Stimulated activated CD8-positive, alpha-beta memory T cell treated with anti-CD3 and anti-CD28 coated beads, Interleukin-15, amount 100 ng/mL, for 1 hour (primary cell): Measurements from ENCODE around the gene SS18L1.
"Not testable (repeated sequence)": the region's sequence is repeated elsewhere in the genome, so short reads cannot be mapped to it uniquely, and the experiment has no call there.

ENCODE experiments used
- DNase-seq: peaks from one replicate; pipeline ENCODE4 v3.0.0-alpha.2; 2020; ENCODE audit warnings: low read depth

SS18L1 gene

DNA sequence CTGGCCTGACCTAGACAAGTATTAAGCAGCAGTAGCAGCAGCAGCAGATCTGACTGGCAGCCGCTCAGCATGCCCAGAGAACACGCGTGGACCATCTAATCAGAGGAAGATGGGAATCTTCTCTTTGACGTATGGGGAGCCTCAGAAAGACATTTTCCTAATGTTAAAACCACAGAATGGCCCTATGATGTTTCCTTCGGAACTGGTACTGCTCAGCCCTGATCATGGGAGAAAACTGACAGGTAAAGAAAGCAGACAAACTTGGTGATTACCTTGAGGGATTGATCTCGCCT is 6.5 kb upstream of the SS18L1 start:
- DNase-seq, result no peak

DNA sequence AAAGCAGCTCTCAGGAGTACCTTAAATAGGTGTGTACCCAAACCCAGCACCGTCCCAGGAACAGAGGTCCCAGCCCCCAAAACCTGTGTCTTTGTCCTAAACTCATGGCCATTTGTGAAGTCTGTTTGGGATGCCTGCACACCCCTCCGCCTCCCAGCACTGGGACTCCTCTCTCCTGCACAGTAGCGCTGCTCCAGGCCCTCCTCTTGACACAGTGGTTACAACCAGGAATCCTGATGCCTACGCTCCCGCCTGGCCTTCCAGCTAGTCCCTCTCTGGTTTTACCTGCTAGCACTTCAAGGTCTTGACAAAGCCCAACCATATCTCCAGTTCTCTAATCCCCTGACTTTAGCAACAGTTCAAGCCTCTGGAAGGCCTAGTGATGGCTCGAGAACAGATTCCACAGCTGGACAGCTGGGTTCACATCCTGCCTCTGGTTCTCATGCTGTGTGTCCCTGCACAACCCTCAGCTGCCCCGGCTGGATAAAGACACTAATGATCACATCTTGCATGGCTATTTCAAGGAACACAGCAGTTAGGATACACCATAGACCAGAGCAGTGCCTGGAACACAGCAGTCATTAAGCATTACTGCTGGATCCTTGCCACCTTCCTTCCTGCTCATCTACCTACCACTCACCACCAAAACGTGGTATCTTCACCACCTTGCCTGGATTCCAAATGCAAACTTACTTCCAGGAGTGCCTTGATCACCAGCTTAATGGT is 5.9 kb upstream of the SS18L1 start:
- no peak for DNase-seq

DNA sequence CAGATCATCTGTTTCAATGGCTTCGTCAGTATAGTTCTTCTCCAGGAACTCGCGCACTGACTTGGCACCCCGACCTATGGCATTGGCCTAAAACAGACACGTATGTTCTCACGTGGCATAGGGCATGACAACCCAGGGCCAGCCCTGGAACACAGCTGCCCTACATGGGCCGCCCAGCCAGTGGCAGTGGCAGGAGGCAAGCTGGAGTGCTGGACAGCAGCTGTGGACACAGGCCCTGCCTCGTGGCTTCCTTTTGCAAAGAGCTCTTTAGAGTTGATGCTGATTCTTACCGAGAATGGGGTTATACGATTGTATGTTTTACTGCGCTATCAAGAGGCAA is 5.4 kb upstream of the SS18L1 start:
- DNase-seq, result no peak

DNA sequence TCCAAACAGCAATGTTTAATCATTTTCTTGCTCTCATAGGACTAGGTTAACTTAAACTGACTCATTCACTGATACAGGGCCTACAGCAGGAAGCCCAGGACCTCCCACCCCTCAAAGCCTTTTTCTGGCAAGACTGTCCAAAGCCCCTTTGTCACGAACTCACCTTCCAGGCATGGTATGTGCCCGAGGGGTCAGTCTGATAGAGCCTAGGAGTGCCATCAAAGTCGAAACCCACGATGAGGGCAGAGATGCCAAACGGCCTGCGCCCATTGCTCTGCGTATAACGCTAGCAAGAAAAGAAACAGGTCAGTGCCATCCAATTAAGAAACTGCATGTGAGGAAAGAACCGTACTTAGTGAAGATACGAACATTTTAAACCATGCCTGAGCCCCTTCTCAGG is 4.7 kb upstream of the SS18L1 start:
- DNase-seq, result no peak

DNA sequence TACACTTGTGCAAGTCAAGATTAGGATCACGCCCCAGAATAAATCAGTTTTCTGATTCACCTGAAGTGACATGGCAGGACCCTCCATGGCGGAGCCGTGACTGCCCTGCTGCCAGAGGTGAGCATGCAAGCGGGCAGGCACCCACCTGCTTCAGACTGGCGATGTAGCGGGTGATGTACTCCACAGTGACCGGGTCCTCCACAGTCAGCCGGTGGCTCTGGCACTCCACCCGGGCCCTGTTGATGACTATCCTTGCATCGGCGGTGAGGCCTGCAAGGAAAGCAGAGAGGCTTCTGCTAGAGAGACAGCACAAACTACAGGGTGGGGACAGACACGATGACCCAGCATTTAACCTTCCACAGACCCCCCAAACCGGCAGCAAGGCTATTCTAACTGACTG is 3.9 kb upstream of the SS18L1 start:
- no peak for DNase-seq

DNA sequence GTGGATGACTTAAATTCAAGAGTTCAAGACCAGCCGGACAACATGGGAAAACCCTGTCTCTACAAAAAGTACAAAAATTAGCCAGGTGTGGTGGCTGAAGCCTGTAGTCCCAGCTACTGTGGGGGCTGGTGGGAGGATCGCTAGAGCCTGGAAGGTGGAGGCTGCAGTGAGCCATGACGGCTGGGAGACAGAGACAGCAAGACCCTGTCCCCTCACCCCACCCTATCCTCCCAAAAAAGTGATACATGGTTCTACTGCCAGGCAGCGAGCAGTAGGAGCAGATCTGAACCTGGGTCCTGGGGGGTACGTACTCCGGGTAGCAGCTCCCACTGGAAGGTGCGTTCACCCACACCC is 2.5 kb upstream of the SS18L1 start:
- DNase-seq, result no peak

DNA sequence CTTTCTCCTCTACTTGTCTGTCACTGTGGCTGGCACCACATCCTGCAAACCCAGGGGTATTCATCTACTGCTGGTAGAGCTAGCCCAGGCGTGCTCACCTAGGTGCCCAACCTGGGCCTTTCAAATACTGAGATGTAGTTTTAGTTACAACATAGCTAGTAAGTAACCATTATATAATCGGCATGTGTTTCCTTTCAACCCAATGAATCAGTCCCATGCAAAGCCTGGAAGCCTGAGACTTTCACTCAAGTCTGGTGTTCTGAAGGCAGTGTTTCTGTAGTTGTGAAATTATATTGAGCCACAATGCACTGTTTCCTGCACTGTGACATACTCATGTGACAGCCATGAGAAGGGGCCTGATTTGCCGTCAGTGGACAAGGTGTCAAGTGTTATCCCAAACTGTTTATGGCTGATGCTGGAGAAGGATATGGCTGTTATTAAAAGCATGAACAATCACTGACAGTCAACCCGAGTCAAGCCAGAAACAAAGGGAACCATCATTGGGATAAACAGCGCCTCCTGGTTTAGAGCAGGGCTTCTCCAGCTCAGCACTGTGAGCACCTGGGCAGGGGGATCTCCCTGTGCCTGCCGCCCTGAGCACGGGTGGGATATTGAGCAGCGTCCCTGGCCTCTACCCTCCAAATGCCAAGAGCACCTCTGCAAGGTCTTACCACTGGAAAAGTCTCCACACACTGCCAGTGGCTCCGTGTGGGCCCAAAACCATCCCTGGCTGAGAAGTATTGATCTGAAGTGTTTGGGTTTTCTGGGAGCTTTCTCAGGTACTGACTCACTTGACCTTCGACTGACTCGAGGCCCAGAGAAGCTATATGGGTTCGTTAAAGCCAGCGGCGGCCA is 1.9 kb upstream of the SS18L1 start:
- DNase-seq, result no peak

DNA sequence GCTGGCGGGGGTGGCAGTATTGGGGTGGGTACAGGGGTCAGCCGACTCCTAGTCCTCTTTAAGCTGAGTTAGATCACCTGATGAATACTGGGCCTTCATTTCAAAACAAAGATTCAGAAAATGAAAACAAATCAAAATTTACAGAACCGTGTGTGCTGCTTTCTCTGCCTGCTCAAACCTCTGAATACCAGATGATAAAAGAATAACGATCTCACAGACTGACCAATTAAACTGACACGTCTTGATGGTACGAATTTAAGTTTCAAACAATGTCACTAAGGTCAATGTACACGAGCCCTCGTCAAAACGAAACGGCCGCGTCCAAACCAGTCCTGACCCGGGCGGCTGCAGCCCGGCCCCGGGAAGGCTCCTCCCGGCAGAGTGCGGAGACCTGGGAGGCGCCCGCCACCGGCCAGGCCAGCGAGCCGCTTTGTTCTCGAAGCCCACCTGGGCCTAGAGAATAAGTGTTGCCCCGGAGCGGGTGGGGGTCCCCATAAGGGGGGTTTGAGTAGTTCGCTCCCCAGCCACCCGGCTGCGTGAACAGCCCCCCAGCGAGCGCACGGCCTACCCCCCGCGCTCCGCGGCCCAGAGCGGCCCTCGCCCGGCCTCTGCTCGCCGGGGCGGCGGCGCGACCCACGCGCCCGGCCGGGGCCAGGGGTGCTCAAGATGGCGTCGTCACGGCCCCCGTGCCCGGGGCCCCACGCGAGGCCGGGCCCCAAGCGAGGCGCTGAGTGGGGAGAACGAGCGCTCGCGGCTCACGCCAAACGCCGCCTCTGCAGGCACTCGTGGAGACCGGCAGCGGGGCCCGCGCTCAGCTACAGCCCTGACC is 1.1 kb upstream of the SS18L1 start:
- DNase-seq, result no peak

DNA sequence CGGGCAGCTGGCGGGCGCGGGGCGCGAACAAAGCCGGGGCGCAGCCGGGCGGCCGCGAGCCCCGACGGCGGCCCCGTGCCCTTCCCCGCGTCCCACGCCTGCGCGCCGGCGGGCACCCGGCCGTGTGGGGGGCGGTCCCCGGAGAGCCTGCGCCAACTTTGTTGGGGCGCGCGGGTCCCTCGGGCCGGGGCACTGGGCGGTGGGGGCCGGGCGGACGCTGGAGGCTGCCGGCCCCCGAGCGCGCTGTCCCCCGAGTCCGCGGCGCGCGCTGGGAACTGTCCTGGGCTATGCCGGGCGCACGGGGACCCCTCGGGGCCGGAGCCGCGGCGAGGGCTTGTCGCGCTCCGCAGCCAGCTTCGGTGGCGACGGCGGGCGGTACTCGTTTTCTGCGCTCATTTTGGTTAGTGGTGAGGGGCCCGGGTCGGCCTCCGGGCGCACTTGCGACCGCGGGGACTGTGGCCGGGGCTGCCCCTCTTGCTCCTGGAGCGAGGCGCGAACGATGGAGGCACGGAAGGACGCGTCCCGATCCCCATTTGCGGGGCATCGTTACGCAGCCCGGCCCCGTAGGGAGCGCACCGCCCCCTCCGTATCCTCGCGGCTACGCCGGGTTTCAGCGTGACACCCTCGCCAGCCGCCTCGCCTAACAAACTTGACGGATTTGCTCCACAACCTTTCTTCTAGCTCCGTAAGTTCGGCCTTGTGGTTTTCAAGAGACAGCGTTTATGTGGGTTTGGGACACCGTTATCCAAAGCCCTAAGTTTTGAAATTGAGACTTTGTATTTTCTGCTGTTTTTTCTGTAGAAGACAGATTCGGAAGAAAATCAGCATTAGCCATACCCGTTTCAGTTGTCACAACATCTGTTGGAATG is 622 bp downstream of the SS18L1 start:
- DNase-seq, result no peak

DNA sequence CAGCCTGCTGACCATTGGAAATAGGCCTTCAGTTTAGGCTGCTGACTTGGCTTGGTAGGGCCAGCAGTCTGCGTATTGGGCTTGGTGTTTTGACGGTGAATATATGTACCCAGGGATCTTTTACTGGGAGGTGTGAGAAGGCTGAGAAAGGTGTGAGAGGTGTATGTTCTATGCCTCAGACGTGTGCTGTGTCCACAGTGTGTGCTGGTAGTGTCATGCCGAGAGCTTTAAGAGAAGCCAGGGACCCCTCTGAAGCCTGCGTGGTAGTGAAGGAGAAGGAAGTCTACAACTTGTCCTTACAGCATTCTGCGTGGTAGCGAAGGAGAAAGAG is 2.1 kb downstream of the SS18L1 start:
- no peak for DNase-seq

DNA sequence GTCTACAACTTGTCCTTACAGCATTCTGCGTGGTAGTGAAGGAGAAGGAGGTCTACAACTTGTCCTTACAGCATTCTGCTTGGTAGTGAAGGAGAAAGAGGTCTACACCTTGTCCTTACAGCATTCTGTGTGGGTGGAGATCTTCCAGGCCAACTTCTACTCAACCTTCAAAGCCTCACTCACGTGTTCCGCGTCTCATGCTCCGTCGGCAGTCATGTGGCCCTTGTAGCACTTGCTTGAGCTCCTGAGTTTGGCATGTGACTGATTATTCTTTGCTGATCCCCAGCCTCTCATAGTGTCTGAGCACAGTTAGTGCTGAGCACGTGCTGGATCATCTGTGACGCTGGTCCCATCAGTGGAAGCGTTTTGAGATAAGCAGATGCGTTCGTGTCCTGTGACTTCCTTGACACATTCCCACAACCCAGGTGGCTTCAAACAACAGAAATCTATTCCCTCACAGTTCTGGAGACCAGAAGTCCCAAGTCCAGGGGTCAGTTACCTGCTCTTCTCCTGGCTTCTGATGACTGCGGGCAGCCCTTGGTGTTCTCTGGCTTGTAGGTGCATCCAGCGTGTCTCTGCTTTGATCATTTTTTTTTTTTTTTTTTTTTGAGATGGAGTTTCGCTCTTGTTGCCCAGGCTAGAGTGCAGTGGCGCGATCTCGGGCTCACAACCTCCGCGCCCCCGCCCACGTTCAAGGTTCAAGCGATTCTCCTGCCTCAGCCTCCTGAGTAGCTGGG is 2.6 kb downstream of the SS18L1 start:
- no peak for DNase-seq

DNA sequence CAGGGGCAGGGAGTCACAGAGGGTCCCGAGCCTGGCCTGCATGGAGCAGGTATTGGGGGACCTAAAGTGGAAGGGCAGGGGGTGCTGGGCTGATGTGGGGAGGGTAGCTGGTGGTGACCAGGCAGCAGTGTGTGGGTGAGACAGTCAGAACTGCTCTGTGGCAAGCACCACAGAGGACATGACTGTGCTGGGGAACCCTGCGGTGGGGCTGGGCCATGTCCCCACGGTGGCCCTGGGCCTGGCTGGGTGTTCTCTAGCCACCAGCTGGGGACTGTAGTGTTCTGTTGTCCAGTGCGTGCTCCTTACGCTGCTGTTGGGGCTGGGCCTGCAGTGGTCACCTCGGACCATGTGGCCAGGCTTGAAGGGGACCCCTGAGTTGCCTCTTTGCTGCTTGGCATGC is 3.6 kb downstream of the SS18L1 start:
- no peak for DNase-seq

DNA sequence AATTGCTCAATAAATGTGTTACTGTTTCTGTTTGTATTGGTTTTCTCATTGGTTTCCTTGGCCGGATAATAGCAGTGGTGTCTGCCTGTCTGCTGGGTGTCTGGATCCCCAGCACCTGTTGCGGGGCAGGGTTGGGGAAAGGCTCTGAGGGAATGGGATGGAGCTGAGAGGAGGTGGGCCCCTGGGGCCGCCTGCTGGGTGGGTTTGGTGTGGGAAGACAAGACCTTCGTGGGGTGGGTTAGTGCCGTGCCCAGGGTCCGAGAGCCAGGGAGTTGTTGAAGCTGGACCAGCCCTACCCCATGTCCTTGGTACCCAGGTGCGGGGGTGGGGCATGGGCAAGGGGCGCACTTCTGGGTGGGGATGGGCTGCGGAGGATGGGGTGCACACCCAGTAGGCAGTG is 4.0 kb downstream of the SS18L1 start:
- no peak for DNase-seq

DNA sequence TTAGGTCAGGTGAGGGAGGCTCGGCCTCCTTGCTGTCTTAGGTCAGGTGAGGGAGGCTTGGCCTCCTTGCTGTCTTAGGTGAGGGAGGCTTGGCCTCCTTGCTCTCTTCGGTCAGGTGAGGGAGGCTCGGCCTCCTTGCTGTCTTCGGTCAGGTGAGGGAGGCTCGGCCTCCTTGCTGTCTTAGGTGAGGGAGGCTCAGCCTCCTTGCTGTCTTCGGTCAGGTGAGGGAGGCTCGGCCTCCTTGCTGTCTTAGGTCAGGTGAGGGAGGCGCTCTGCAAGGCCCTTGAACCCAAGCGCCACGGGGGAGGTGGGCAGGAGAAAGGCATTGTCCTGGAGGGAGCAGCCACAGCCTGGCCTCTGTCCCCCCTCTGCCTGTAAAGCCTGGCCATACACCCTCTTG is 4.8 kb downstream of the SS18L1 start:
- DNase-seq, result not testable (repeated sequence)

DNA sequence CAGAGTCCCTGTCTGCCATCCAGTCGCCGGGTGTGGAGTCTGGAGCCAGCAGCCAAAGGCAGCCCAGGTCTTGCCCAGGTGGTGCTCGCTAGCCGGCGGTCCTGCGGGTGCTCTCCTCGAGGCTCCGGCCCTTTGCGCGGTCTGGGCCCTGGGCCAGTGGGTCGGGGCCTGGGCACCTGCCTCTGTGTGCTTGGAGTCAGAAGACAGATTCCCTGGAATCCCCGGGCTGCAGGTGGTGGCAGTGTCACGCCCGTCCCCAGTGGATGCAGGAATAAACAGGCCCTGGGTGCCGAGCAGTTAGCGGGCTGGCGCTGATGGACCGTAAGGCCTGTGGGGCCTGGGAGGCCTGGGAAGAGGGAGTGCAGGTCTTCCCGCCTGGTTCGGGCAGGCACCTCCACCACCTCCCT is 5.3 kb downstream of the SS18L1 start:
- DNase-seq, result no peak

DNA sequence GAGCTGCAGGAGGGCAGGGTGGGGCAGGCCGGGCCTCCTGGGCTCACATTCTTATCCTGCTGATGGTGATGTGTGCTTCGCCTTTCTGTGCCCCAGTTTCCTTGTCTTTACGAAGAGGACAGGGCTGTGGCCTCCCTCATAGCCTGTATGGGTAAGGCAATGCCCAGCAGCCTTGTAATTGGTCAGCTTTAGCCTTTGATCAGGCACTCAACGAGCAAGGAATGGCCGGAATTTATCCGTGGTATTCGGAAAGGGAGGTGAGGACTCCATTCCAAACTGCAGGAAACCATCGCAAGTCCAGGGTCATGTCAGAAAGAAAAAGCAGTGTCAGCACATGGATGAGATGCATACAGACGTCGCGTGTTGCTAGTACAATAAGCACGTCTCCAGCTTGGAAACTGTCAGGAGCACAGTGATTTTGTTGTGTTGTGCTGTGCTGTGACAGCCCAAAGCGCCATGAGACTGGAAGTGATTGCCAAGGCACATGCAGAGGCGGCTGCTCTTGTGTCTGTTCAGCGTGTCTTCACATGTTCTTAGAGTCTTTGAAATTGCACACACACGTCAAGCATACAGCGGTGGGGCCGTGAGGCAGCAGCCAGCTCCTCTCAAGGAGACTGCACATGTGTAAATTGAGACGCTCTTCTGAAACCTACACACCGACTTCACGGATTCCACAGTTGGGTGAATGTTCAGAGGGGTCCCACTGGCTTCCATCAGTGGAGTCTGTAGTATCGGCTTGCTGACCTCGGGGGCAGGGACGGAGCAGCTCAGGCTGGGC is 6.2 kb downstream of the SS18L1 start:
- no peak for DNase-seq

DNA sequence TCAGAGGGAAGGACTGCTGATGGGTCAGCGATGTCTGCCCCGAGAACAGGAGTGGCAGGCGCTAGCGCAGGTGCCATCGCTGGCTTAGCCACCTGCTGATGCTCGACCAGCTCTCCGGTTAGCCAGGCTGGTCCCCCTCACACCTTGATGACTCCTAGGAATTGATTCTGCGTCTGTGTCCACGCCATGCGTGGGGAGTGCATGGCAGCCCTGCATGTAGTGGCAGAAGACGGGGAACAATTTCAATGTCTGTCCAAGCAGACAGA is 6.7 kb downstream of the SS18L1 start:
- DNase-seq, result no peak

DNA sequence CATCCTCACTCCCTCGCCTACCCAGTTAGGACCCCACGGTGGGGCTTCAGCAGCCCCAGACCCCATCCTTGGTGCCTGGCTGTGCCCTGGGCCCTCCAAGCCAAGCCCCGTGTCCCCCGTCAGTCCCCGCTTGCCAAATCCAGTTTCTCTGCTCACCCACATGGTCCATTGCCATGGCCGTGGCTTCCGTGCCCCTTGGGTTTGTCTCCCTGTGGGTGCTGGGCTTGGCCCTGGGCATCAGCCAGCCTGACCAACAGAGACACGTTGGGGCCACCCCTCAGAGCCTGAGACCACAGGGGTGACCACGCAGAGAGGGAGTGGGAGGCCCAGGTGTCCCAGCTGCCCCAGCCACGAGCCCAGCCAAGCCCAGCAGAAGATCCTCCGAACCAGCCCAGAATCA is 7.7 kb downstream of the SS18L1 start:
- no peak for DNase-seq

DNA sequence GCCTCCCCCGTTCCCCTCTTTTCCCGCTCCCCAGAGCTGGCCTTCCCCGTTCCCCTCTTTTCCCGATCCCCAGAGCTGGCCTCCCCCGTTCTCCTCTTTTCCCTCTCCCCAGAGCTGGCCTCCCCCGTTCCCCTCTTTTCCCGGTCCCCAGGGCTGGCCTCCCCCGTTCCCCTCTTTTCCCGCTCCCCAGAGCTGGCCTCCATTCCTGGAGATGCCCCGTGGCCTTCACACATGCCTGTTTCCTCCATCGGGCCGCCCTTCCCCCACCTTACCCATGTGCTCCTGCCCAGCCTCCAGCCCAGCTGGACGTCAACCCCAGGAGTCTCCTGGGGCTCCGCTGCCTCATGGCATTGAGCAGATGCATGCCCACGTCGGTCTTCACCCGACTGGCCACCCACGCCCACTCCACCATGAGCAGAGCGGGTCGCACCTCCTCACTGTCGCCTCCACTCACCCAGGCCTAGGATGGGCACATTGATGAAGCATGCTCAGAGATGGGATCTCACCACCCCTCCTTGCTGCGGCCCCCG is 8.3 kb downstream of the SS18L1 start:
- no peak for DNase-seq

DNA sequence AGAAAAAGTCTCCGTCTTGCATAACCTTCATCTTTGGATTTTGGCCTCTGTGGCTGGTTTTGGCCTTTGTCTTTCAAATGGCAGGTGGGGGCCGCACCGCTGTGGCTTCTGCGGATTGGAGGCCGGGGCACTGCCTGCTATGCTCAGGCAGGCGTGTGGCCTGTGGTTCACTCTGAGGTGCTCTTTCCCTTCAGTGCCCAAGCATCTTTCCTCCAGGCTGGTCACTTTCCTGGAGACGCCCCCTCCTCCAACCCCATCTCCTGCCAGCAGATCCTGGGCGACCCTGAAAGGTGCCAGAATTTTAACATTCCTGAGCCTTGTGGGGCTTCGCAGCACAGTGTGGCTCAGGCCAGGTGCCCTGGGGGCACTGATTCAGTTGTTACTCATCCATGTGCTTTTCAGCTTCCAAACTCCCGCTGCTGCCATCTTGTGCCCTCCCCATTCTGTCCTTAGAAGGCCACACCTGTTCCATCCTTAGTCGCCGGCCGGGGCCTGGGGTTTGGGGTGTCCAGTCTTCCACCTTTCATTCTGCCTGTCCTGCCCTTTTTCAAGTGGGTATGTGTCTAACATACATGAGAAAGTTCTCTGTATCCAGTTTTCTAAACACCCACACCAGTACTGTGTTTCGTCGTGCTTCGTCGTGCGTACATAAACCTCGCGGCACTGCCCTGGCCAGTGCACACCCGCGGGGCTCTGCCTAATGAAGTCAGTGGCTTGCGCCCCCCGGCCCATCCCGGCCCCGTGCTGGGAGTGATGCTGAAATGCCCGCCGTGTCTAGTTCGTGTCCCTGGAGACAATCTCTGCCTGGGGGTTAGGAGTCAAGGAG is 12.1 kb downstream of the SS18L1 start:
- DNase-seq, result no peak
